ENCODE data around the gene RGS12. TPM values are rescaled to one million over a fixed set of nuclear protein-coding genes. Genes with fewer than 3 reads are reported as not detected.

The RGS12 gene
- total and polyA plus RNA-seq, 2 of the 13 experiments (the other 11 are each of a cell fraction or from before 2014, with no cell fraction given), result 21.0 to 27.7 TPM

- no peak overlapping the region for H2AFZ ChIP-seq (ENCODE audit: low read length)
- ChIA-PET CTCF (ENCODE audit: low intra/inter-chr PET ratio, low total read pairs) (no interaction called here), POLR2A (no interaction called here)
- H4K20me1 ChIP-seq (ENCODE audit: insufficient read depth, low read length), result no peaks in the 10 kb centered on the region
- intact Hi-C loops (cut with micrococcal nuclease; ENCODE audit: unreplicated experiment), result no loop called here
- H3K36me3 ChIP-seq (replicated peaks in 1 of 2; ENCODE audit: control insufficient read depth in 1 of 2, insufficient read depth in 2 of 2, low read length in 2 of 2), result peaks cover 8 to 9% of the 10 kb centered on the region in 2 experiments; a peak in 2 of 5 replicates
- BruUV-seq (replicated peaks), result no TSS peak
- peaks cover 45% of the 10 kb centered on the region for H3K4me1 ChIP-seq (ENCODE audit: insufficient read depth, low read length)
- H3K9me3 ChIP-seq (ENCODE audit: low read length), result no peaks in the 10 kb centered on the region
- no peak for FAIRE-seq
- no peak overlapping the region for H3K27ac ChIP-seq (ENCODE audit: extremely low read length, insufficient read depth, low read length)
- no peaks in the 10 kb centered on the region for H3K27me3 ChIP-seq (ENCODE audit: control insufficient read depth in 1 of 2, insufficient read depth in 2 of 2, low read length in 2 of 2)
- in situ Hi-C loops (cut with HindIII; ENCODE audit: extremely low pct_ligation_motif_present, low pct_unique_long_range_greater_than_20kb), result no loop called here
- no peak overlapping the region for H3K4me3 ChIP-seq (replicated peaks in 1 of 3; ENCODE audit: insufficient read depth in 1 of 3, low read depth in 2 of 3, low read length in 3 of 3)
- no peak overlapping the region for H3K9ac ChIP-seq (ENCODE audit: insufficient read depth, low read depth, low read length)
- H3K79me2 ChIP-seq (ENCODE audit: insufficient read depth, low read length), result peaks cover 15% of the 10 kb centered on the region
- ATAC-seq, result no peak
- DNase-seq (ENCODE audit: low spot score), result no peak
- WGBS (ENCODE audit: low lambda C conversion rate), result 100% methylated on average over 3 of the region's 18 CpGs
- H3K4me2 ChIP-seq (ENCODE audit: low read depth, low read length), result no peak overlapping the region
- no peak for TF ChIP-seq RFX1 (IDR thresholded peaks at IDR 0.05)
- no peak for TF ChIP-seq KLF11 (CRISPR knock-in tag; IDR thresholded peaks at IDR 0.05)
- TF ChIP-seq ZBTB33 (CRISPR knock-in tag; IDR thresholded peaks at IDR 0.05), result no peak
- no peak for TF ChIP-seq ZNF484 (CRISPR knock-in tag; IDR thresholded peaks at IDR 0.05; ENCODE audit: borderline replicate concordance, low read depth)
- no peak for TF ChIP-seq SP1 (IDR thresholded peaks at IDR 0.05)
- no peak for TF ChIP-seq SP1 (CRISPR knock-in tag; IDR thresholded peaks at IDR 0.05)
- peak; percentile 16; the same call in 1 of the 2 replicates for TF ChIP-seq ZNF687 (CRISPR knock-in tag; IDR thresholded peaks at IDR 0.05)
- TF ChIP-seq NAIF1 (CRISPR knock-in tag; IDR thresholded peaks at IDR 0.05; ENCODE audit: borderline replicate concordance), result no peak
- no peak for TF ChIP-seq PRDM10 (CRISPR knock-in tag; IDR thresholded peaks at IDR 0.05; ENCODE audit: low read depth)
- TF ChIP-seq ZBTB38 (CRISPR knock-in tag; IDR thresholded peaks at IDR 0.05), result peak; percentile 66; the same call in 1 of the 2 replicates
- TF ChIP-seq HNRNPL (IDR thresholded peaks at IDR 0.05; ENCODE audit: low read depth, low read length), result no peak
- no peak for TF ChIP-seq MAZ (IDR thresholded peaks at IDR 0.05; ENCODE audit: borderline replicate concordance, low read depth, low read length)
- no peak for TF ChIP-seq MAZ (CRISPR knock-in tag; IDR thresholded peaks at IDR 0.05; ENCODE audit: low read depth)
- no peak for TF ChIP-seq ZNF761 (CRISPR knock-in tag; conservative IDR thresholded peaks at IDR 0.05)
- TF ChIP-seq AKAP8 (CRISPR knock-in tag; IDR thresholded peaks at IDR 0.05), result no peak
- TF ChIP-seq EED (CRISPR knock-in tag; IDR thresholded peaks at IDR 0.05), result no peak
Observed at GRCh38 chr4:3324093-3324815, 31.4 kb downstream of the RGS12 start.

All from HepG2 (cell line).